Large intestine (tissue), 3 donors: ENCODE data around the gene PSMF1. TPM values are rescaled to one million over a fixed set of nuclear protein-coding genes. Genes with fewer than 3 reads are reported as not detected.
"Not testable (repeated sequence)": the region's sequence is repeated elsewhere in the genome, so short reads cannot be mapped to it uniquely, and the experiment has no call there.

ENCODE experiments used
- DNase-seq, 2 donors: peaks; one replicate each; pipeline versions ENCODE4 v3.0.0 to v3.0.0-alpha.2; 2013
- H3K27ac ChIP-seq: one replicate; pipeline ENCODE4 v1.5.1; 2013; ENCODE audit warnings: low read length
- H3K27me3 ChIP-seq: 2 replicates; pipeline ENCODE4 v1.6.1; 2013; ENCODE audit warnings: low read length; ENCODE audit not compliant: control insufficient read depth, insufficient read depth
- H3K36me3 ChIP-seq: 2 replicates; pipeline ENCODE4 v1.6.1; 2013; ENCODE audit warnings: low read length; ENCODE audit not compliant: control insufficient read depth, insufficient read depth
- H3K4me1 ChIP-seq: one replicate; pipeline ENCODE4 v1.6.1; 2013; ENCODE audit warnings: low read length; ENCODE audit not compliant: control insufficient read depth, insufficient read depth
- H3K4me3 ChIP-seq: one replicate; pipeline ENCODE4 v1.5.1; 2013; ENCODE audit warnings: low read length
- H3K9me3 ChIP-seq: one replicate; pipeline ENCODE4 v1.6.1; 2013; ENCODE audit warnings: mild to moderate bottlenecking, low read depth, low read length, moderate library complexity; ENCODE audit not compliant: control insufficient read depth
- WGBS: methylation state at CpG from one replicate; pipeline ENCODE4 v1.1.5; 2013; ENCODE audit warnings: low lambda C conversion rate; ENCODE audit not compliant: insufficient coverage; 5-methylcytosine and 5-hydroxymethylcytosine counted together
- polyA plus RNA-seq: library from polyadenylated mRNA; unstranded; fragments of 120-200 nt; gene quantifications from one replicate; pipeline ENCODE4 v1.2.1, GENCODE V29; 2013

The PSMF1 gene
- polyA plus RNA-seq, 1 donor = 121 TPM

GRCh38 chr20:1209447-1210387 is 91.3 kb downstream of the PSMF1 start:
- Histone ChIP-seq H3K9me3 (no peaks in the 10 kb centered on the region), H3K27ac (no peak overlapping the region), H3K36me3 (no peaks in the 10 kb centered on the region), H3K4me1 (no peaks in the 10 kb centered on the region), H3K4me3 (no peak overlapping the region), H3K27me3 (no peaks in the 10 kb centered on the region)
- no peak for DNase-seq
- WGBS = no CpG with 5 or more reads among the region's 5 CpGs

GRCh38 chr20:1210501-1210900 is 92.1 kb downstream of the PSMF1 start:
- no peaks in the 10 kb centered on the region for H3K27me3 ChIP-seq
- 100% methylated on average over 1 of the region's 1 CpG for WGBS
- no peaks in the 10 kb centered on the region for H3K36me3 ChIP-seq
- no peaks in the 10 kb centered on the region for H3K9me3 ChIP-seq
- no peak overlapping the region for H3K27ac ChIP-seq
- no peak overlapping the region for H3K4me3 ChIP-seq
- H3K4me1 ChIP-seq = no peaks in the 10 kb centered on the region
- DNase-seq = no peak

GRCh38 chr20:1212023-1212422 is 93.6 kb downstream of the PSMF1 start:
- Histone ChIP-seq H3K36me3 (no peaks in the 10 kb centered on the region), H3K27ac (no peak overlapping the region), H3K4me3 (no peak overlapping the region), H3K4me1 (no peaks in the 10 kb centered on the region), H3K9me3 (no peaks in the 10 kb centered on the region), H3K27me3 (no peaks in the 10 kb centered on the region)
- no peak for DNase-seq

GRCh38 chr20:1212607-1213396 is 94.4 kb downstream of the PSMF1 start:
- Histone ChIP-seq H3K9me3 (no peaks in the 10 kb centered on the region), H3K27me3 (no peaks in the 10 kb centered on the region), H3K27ac (no peak overlapping the region), H3K4me1 (no peaks in the 10 kb centered on the region), H3K36me3 (no peaks in the 10 kb centered on the region), H3K4me3 (no peak overlapping the region)
- peak; percentile 50 to 66 for DNase-seq
- WGBS = 0% methylated on average over 1 of the region's 21 CpGs

- no peak overlapping the region for H3K27ac ChIP-seq
- 100% methylated on average over 1 of the region's 4 CpGs for WGBS
- no peak for DNase-seq
- no peak overlapping the region for H3K4me3 ChIP-seq
- H3K27me3 ChIP-seq = no peaks in the 10 kb centered on the region
- no peaks in the 10 kb centered on the region for H3K36me3 ChIP-seq
- H3K4me1 ChIP-seq = no peaks in the 10 kb centered on the region
- no peaks in the 10 kb centered on the region for H3K9me3 ChIP-seq
These were observed 96.4 kb downstream of the PSMF1 start for GRCh38 chr20:1214838-1215261.

GRCh38 chr20:1215386-1216170 is 97.2 kb downstream of the PSMF1 start:
- DNase-seq = no peak
- WGBS = no CpG with 5 or more reads among the region's 11 CpGs
- no peak overlapping the region for H3K4me3 ChIP-seq
- H3K27ac ChIP-seq = no peak overlapping the region
- no peaks in the 10 kb centered on the region for H3K9me3 ChIP-seq
- H3K4me1 ChIP-seq = no peaks in the 10 kb centered on the region
- H3K36me3 ChIP-seq = no peaks in the 10 kb centered on the region
- no peaks in the 10 kb centered on the region for H3K27me3 ChIP-seq

GRCh38 chr20:1216527-1217427 is 98.4 kb downstream of the PSMF1 start:
- not testable (repeated sequence) for H3K36me3 ChIP-seq, H3K27me3 ChIP-seq, DNase-seq, H3K9me3 ChIP-seq, H3K27ac ChIP-seq, H3K4me3 ChIP-seq, H3K4me1 ChIP-seq
- no CpG with 5 or more reads among the region's 19 CpGs for WGBS

Other genes starting within 250 kb of the PSMF1 start
- 0.03 TPM for gene ANGPT4, start 202.3 kb upstream of the PSMF1 start, polyA plus RNA-seq
- 0.28 TPM for gene RSPO4, start 116.3 kb upstream of the PSMF1 start, polyA plus RNA-seq
- gene TMEM74B, start 66.4 kb downstream of the PSMF1 start, polyA plus RNA-seq = 58.5 TPM
- 4.7 TPM for gene C20orf202, start 84.9 kb downstream of the PSMF1 start, polyA plus RNA-seq
- not detected for gene RAD21L1, start 107.4 kb downstream of the PSMF1 start, polyA plus RNA-seq
- gene SNPH, start 147.7 kb downstream of the PSMF1 start, polyA plus RNA-seq = 2.3 TPM
- gene SDCBP2, start 210.5 kb downstream of the PSMF1 start, polyA plus RNA-seq = 62.8 TPM